Measurements from ENCODE around the gene CHRNG.

DNA sequence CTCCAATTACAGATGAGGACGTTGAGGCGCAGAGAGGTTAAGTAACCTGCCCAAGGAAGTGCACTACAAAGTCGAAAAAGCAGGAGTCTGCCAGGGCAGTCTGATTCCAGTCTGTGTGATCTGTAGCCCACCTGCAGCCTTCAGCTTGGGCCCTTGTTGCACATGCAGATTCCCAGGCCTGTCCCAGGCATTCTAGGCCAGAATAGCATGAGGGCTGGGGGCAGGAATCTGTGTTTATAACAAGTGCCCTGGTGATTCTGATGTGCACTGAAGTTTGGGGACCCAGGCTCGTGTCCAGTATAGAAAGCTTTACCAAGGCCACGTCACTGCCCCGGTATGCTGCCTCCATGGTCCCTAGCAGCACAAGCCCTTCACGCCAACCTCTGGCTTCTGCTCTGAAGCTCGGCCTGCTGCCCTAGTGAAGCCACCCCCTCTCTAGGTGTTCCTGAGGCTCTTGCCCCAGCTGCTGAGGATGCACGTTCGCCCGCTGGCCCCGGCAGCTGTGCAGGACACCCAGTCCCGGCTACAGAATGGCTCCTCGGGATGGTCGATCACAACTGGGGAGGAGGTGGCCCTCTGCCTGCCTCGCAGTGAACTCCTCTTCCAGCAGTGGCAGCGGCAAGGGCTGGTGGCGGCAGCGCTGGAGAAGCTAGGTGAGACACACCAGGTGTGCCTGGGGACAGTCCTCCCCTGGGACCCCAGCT, 4.6 kb downstream of the CHRNG start:
- TF ChIP-seq, protein P1, sequence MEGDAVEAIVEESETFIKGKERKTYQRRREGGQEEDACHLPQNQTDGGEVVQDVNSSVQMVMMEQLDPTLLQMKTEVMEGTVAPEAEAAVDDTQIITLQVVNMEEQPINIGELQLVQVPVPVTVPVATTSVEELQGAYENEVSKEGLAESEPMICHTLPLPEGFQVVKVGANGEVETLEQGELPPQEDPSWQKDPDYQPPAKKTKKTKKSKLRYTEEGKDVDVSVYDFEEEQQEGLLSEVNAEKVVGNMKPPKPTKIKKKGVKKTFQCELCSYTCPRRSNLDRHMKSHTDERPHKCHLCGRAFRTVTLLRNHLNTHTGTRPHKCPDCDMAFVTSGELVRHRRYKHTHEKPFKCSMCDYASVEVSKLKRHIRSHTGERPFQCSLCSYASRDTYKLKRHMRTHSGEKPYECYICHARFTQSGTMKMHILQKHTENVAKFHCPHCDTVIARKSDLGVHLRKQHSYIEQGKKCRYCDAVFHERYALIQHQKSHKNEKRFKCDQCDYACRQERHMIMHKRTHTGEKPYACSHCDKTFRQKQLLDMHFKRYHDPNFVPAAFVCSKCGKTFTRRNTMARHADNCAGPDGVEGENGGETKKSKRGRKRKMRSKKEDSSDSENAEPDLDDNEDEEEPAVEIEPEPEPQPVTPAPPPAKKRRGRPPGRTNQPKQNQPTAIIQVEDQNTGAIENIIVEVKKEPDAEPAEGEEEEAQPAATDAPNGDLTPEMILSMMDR (IDR thresholded peaks at IDR 0.05; ENCODE audit: insufficient read depth, low read depth, low read length): no peak
- TF ChIP-seq EZH2 (IDR thresholded peaks at IDR 0.05; ENCODE audit: insufficient read depth, low read length): no peak
